NCI-H1436 (cell line): Measurements from ENCODE around the gene LSAMP.
"Not testable (repeated sequence)": the region's sequence is repeated elsewhere in the genome, so short reads cannot be mapped to it uniquely, and the experiment has no call there.

Source experiments
- DNase-seq: peaks from one replicate; lab custom pipeline; 2025; lab: John Stamatoyannopoulos, UW

The LSAMP gene

DNA sequence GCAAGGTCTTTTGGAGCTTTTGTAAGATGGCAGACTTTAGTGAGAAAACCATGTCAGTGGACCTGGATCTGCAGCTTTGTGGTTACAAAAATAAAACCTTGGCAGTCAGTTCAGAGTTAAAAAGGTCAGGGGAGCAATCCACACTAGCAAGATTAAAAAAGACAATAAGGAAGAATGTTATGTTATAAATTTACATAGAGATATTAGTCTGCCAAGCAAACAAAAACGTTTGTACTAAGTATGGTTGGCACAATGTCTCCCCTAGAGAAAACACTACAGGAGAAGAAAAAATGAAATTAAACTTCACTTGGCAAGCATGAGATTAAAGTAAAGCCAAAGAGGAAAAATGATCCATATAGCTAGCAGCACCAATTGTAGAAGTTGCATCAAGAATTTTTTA is 205.0 kb downstream of the LSAMP start:
- DNase-seq = no peak

DNA sequence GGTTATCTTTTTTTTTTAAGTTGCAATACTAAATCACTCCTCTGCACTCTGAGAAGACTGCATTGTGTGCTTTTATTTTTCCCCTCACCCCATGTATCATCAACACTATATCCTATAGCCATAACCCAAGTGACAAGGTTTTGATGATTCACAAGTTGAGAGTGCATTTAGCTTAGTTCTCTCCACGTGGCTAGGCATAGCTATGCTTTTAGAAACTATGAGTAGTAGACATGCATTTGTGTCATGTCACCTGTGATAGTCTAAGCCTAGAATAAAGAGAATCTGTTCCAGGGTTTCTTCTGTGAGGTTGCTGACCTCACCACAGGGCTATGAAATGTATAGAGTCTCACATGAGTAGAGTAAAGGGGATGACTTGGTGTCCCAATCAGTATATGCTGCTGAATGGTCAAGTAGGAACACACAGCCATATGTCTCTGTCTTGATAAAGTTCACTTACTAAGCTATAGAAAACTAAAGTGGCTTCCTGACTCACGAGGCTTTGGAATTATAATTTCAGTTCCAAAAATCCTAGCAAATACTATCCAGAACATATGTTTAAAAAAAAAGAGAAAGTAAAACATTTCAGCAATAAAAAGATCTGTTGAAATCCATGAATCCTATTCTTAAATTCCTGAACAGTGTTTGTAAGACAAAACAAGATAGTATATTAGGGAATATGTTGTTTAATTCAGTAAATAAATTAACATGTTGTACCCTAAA is 206.3 kb downstream of the LSAMP start:
- DNase-seq = no peak

- DNase-seq = no peak
These were observed 211.5 kb downstream of the LSAMP start for GRCh38 chr3:116233711-116234357.

GRCh38 chr3:116230431-116231020 is 214.8 kb downstream of the LSAMP start:
- DNase-seq = no peak

DNA sequence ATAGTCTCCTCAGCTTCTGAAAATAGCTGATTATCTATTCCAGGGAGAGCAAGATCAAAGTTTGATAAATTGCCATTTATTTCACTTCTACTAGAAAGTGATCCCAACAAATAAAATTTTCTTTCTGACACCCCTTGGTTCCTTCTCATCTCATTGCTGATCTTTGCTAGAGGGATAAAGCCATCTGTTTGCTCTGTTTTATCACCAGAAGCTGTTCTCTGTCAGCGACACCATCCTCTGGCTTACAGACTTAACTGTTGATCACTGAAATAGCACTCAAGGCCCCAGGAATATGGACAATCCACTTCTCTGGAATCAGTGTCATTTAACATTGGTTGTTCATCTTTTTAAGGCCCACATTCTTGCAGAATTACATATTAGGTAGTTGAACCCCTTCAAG is 219.0 kb downstream of the LSAMP start:
- no peak for DNase-seq

DNA sequence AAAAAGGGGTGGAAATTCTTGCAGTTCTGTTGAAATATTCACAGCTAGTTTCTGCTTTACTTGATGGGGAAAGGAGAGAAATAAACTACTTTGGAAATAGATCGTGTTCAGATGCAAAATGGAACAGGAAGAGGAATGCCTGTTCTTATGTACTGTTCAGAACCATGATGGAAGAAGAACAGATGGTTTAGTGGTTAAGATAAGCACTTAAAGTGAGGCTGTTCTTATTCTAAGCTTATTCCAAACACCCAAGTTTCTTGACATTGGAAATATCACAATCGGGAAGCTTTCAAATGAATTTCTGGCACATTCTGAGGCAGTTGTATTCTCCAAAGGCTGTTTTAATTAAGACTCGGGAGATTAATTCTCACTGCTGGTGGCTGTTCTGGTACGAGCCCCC is 228.5 kb downstream of the LSAMP start:
- DNase-seq = no peak

DNA sequence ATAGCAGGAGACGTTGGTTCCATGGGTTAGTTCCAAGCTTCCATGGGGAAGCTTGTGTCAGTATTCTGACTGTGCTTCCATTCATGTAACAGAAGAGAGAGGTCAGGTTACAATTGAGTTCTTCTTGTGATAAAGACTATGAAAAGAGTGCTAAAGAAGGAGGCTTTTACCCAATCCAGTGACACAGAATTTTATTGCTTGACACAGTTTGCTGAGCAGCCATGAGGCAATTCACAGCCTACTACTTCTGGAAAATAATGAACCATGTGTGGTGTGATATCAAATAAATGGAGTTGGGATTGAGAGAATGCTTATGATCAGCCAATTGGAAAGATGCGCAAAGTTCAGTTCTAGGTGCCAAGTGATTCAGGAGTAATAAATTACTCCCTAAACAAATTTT is 233.4 kb downstream of the LSAMP start:
- no peak for DNase-seq

DNA sequence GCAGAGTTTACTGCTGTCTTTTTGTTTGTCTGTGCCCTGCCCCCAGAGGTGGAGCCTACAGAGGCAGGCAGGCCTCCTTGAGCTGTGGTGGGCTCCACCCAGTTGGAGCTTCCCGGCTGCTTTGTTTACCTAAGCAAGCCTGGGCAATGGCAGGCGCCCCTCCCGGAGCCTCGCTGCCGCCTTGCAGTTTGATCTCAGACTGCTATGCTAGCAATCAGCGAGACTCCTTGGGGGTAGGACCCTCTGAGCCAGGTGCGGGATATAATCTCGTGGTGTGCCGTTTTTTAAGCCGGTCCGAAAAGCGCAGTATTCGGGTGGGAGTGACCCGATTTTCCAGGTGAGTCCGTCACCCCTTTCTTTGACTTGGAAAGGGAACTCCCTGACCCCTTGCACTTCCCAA is 236.5 kb downstream of the LSAMP start:
- DNase-seq = not testable (repeated sequence)

GRCh38 chr3:116200956-116201690 is 244.2 kb downstream of the LSAMP start:
- no peak for DNase-seq

DNA sequence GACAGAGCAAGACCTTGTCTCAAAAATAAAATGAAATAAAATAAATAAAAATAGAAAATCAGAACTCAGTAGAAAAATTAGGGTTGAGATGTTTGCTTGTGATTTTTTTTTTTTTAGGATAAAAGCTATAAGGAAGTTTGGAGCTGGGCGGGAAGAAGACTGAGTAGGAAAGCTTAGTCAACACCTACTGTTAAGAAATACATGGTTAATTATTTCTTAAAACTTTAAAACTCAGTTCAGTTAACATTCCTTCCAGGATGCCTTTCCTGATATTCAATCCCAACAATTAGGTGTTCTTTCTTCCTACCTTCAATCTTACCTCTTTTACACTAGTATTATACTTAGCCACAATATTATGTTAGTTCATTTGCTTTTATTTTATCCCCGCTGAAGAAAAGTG is 246.2 kb downstream of the LSAMP start:
- no peak for DNase-seq

DNA sequence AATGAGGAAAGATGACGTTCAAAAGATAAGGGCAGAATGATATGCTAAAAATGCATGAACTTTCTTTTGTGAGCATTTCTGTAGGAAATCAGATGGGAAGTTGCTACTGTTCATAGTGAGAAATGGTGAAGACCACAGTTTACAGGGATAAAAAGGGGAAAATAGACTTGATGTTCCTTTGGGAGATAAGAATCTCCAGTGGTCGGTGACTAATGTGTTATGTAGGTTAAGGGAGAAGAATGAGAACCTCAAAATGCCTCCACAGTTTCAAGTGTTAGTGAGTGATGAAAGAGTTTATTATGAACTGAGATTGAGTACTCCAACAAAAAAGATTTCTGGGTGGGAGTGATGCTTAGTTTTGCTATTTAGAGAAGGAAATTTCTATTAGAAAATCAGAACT is 247.2 kb downstream of the LSAMP start:
- DNase-seq = no peak

DNA sequence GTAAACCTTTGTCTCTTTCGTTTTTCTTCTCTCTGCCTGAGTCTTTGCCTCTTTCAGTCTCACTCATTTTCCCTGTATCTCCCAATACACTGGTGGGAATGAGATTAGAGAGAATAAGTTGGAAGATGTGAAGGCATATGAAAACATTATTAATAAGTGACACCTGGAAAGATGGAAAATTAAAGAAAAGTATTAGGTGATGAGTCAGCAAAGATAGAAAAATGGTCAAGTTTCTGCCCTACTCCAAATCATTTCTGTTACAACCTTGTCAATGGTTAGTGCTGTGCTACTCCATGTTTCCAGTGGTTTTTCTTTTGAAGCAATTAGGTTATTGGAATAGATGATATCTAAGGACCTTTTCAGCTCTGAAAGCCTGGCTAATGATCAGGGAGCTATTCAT is 252.8 kb downstream of the LSAMP start:
- no peak for DNase-seq

- no peak for DNase-seq
These were observed 253.9 kb downstream of the LSAMP start for GRCh38 chr3:116191409-116191808.

GRCh38 chr3:116190095-116190494 is 255.2 kb downstream of the LSAMP start:
- DNase-seq = no peak

GRCh38 chr3:116188231-116188785 is 257.0 kb downstream of the LSAMP start:
- DNase-seq = peak; percentile 12

- DNase-seq = no peak
These were observed 259.2 kb downstream of the LSAMP start for GRCh38 chr3:116186049-116186448.

GRCh38 chr3:116181159-116181558 is 264.1 kb downstream of the LSAMP start:
- no peak for DNase-seq

DNA sequence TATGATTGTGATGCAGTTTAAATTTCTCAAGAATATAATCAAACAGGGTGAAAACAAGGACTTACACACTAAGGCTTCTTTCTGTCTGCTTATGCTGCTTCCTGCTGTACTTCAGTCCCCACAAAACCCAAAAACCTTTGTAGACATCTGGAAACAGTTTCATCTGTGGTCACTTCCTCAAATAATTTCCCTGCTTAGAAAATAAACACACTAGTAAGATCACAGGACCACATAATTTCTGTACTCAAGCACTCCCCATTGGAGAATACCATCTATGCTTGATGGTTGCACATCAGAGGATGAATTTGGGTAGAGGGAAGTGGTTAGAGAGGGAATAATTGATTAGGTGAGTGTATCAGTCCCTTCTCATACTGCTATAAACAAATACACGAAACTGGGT is 266.2 kb downstream of the LSAMP start:
- no peak for DNase-seq

DNA sequence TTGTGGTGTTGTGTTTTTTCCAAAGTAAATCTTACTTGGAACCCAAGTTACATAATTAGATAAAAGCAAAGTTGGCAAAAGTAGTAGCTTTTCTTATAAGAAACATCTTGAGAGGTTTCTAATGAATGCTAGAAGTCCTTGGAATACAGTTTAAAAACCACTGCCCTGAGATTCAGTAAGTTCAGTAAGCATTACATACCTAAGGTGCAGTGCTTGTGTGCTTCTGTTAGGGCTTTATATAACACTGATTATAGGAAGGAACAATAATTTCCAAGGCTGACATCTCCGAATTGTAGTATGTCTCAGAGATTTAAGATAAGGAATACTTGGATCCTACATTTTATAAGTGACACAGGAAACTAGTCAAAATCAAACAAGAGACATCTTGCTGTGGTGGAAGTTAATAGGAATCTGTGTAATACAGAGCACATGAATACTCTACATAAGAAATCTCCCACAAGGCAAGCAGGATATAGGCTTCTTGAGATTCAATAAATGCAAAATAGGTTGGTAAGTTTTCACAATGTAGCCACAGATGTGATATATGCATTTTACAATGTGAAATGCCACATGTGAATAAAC is 268.2 kb downstream of the LSAMP start:
- DNase-seq = no peak

DNA sequence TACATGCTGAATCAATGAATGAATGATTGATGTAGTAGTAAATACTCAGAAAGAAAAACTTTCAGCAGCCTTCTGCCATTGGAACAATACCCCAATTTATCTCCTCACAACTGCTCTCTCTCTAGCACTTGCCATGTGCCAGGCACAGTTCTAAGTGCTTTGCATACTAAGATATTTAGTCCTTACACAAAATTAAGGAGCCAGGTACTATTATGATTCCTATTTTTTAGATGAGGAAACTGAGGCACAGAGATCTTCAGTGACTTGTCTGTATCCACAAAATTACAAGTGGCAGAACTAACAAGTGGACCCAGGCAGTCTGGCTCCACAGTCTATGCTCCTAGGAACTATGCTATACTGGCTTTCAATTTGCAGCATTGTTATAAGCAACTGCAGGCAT is 279.2 kb downstream of the LSAMP start:
- no peak for DNase-seq

GRCh38 chr3:116165641-116166040 is 279.6 kb downstream of the LSAMP start:
- DNase-seq = no peak

GRCh38 chr3:116165135-116165534 is 280.2 kb downstream of the LSAMP start:
- DNase-seq = no peak
